Lung (tissue), 12 donors: Measurements from ENCODE around the gene RBPJL. TPM values are rescaled to one million over a fixed set of nuclear protein-coding genes. Genes with fewer than 3 reads are reported as not detected.

ENCODE experiments used
- ATAC-seq: fragments of 200-7000 bp; cut with Tn5 transposase; one replicate; pipeline ENCODE4 v1.9.1; 2020; ENCODE audit warnings: moderate number of reproducible peaks; ENCODE audit not compliant: insufficient read depth, low FRiP score
- DNase-seq, 3 donors: peaks; one replicate each; pipeline ENCODE4 v3.0.0-alpha.2; 2013 to 2017
- H3K27ac ChIP-seq, 2 donors: one replicate each; pipeline ENCODE4 v1.5.1; 2013; ENCODE audit warnings: mild to moderate bottlenecking in 2 of 2, moderate library complexity in 2 of 2, control low read depth in 1 of 2, inconsistent platforms in 1 of 2, low read depth in 1 of 2, low read length in 1 of 2
- H3K27me3 ChIP-seq, 3 donors: one replicate each; pipeline ENCODE4 v1.5.1; 2013; ENCODE audit warnings: low read length in 2 of 3; ENCODE audit not compliant: control insufficient read depth in 3 of 3, insufficient read depth in 3 of 3
- H3K36me3 ChIP-seq, 4 donors: one replicate each; pipeline ENCODE4 v1.5.1; 2013; ENCODE audit warnings: low read length in 4 of 4, mild to moderate bottlenecking in 1 of 4, moderate library complexity in 1 of 4; ENCODE audit not compliant: control insufficient read depth in 4 of 4, insufficient read depth in 4 of 4
- H3K4me1 ChIP-seq, 5 donors: one replicate each; pipeline ENCODE4 v1.5.1; 2013; ENCODE audit warnings: low read length in 5 of 5, mild to moderate bottlenecking in 2 of 5, moderate library complexity in 1 of 5; ENCODE audit not compliant: control insufficient read depth in 5 of 5, insufficient read depth in 5 of 5
- H3K4me3 ChIP-seq: one replicate; pipeline ENCODE4 v1.5.1; 2013; ENCODE audit warnings: mild to moderate bottlenecking, control low read depth, moderate library complexity
- H3K9ac ChIP-seq, 2 donors: one replicate each; pipeline ENCODE4 v1.5.1; 2013; ENCODE audit warnings: low read length in 2 of 2, control low read depth in 1 of 2; ENCODE audit not compliant: insufficient read depth in 1 of 2
- H3K9me3 ChIP-seq, 4 donors: one replicate each; pipeline ENCODE4 v1.5.1; 2013; ENCODE audit warnings: low read length in 3 of 4, mild to moderate bottlenecking in 1 of 4, moderate library complexity in 1 of 4; ENCODE audit not compliant: control insufficient read depth in 4 of 4, insufficient read depth in 3 of 4
- WGBS, 2 donors: extraction: QIAGEN DNeasy Blood & Tissue Kit; methylation state at CpG; one replicate each; pipeline ENCODE4 v1.1.7; 2013; 5-methylcytosine and 5-hydroxymethylcytosine counted together
- polyA plus RNA-seq, 2 donors: library from polyadenylated mRNA; stranded (reverse); fragments of 200-250 nt; gene quantifications; one replicate each; pipeline ENCODE4 v1.2.1, GENCODE V29; 2013
- total RNA-seq, 2 donors: library from RNA; depleted of rRNA in 1 of 2; stranded (reverse); fragments of >200 nt in 1 of 2; gene quantifications; one replicate each; pipeline ENCODE4 v1.2.1, GENCODE V29; 2014 to 2021
- TF ChIP-seq, protein P1 (sequence below): IDR thresholded peaks from 2 replicates; pipeline ENCODE4 v1.5.1; 2012; ENCODE audit warnings: mild to moderate bottlenecking; ENCODE audit errors: control extremely low read depth, extremely low read depth
- donor health status: control.
- donor health status: control.
- donor health status: Bipolar disorder and iron deficiency.
- donor health status: healthy.
- donor health status: DM: yes; HTN: yes; CAD: no.

The RBPJL gene
- total and polyA plus RNA-seq, 4 donors: 0.12 TPM; not detected in 3

DNA sequence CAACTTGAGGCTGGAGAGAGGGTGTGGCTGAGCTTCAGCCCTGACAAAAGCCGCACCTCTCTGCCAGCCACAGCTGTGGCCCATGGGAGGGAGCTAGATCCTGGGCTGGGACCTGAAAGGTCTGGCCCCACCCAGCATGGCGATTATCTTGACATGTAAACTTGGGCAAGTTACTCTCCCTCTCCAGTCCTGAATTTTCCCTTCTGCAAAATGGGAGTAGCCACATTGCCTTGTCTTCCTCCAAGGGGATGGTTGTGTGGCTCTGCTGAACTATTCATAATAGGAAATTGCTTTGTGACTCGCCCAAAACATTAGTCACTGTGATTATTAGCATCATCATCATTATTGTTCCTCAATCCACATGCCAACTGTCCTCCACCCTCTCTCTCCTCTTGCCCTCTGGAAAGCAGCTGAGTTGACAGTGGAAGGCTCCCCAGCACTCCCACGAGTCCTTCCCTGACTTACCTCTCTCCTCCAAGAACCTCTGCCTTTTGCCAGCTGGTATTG, 23.0 kb upstream of the RBPJL start:
- ATAC-seq (no peak), DNase-seq (no peak)
- Histone ChIP-seq H3K27me3 (peaks cover 0 to 12% (median 0%) of the 10 kb centered on the region in 3 donors), H3K36me3 (no peaks in the 10 kb centered on the region), H3K4me3 (no peak overlapping the region), H3K4me1 (no peaks in the 10 kb centered on the region), H3K27ac (no peak overlapping the region), H3K9ac (no peak overlapping the region), H3K9me3 (no peaks in the 10 kb centered on the region)
- 55 to 59% methylated on average over 4 of the region's 4 CpGs for WGBS, 2 donors
- TF ChIP-seq, protein P1, sequence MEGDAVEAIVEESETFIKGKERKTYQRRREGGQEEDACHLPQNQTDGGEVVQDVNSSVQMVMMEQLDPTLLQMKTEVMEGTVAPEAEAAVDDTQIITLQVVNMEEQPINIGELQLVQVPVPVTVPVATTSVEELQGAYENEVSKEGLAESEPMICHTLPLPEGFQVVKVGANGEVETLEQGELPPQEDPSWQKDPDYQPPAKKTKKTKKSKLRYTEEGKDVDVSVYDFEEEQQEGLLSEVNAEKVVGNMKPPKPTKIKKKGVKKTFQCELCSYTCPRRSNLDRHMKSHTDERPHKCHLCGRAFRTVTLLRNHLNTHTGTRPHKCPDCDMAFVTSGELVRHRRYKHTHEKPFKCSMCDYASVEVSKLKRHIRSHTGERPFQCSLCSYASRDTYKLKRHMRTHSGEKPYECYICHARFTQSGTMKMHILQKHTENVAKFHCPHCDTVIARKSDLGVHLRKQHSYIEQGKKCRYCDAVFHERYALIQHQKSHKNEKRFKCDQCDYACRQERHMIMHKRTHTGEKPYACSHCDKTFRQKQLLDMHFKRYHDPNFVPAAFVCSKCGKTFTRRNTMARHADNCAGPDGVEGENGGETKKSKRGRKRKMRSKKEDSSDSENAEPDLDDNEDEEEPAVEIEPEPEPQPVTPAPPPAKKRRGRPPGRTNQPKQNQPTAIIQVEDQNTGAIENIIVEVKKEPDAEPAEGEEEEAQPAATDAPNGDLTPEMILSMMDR: no peak

DNA sequence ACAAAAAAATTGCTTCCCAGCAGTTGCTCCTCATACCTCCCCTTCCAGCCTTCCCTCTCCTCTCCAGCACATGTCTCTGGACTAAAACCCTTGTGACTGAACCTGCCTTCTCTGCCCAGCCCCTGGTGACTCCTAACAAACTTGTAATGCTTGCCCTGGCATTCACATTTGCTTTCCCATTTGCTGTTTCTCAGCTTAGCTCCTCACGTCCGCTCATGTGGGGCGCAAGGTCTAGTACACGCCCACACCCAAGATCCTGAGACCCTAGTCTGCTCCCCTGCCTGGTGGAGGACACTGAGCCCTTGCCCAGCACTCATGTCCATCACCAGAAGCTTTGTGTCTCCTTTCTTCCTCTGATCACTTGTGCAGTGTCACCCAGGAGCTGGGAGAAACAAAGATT, 18.3 kb upstream of the RBPJL start:
- peaks cover 0 to 7% (median 0%) of the 10 kb centered on the region in 5 donors for H3K4me1 ChIP-seq
- no peaks in the 10 kb centered on the region for H3K9me3 ChIP-seq
- peaks cover 0 to 13% (median 11%) of the 10 kb centered on the region in 3 donors for H3K27me3 ChIP-seq
- 90 to 91% methylated on average over 4 of the region's 4 CpGs for WGBS, 2 donors
- H3K36me3 ChIP-seq: no peaks in the 10 kb centered on the region
- H3K27ac ChIP-seq: no peak overlapping the region
- DNase-seq (no peak), ATAC-seq (no peak)
- TF ChIP-seq, protein P1: no peak
- H3K4me3 ChIP-seq: no peak overlapping the region
- H3K9ac ChIP-seq: no peak overlapping the region

DNA sequence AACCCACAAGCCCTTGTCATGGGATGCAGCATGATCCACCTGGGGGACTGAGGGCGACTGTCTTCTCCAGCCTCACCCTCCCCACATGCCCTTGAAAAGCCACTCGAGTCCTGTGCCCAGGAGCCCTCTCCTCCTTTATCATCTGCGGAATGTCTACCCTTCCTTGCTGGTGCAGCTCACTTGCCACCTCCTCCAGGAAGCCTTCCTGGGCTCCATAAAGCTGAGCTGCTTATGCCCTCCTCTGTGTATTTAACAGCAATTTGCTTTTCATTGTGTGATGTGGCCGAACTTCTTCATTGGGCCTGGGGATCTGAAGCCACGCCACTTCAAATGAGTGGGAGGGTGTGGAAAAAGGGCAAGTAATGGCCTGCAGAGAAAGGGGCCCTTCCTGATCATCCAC, 17.8 kb upstream of the RBPJL start:
- no peak for DNase-seq
- TF ChIP-seq, protein P1: no peak
- H3K9ac ChIP-seq: no peak overlapping the region
- peaks cover 0 to 13% (median 12%) of the 10 kb centered on the region in 3 donors for H3K27me3 ChIP-seq
- no peaks in the 10 kb centered on the region for H3K36me3 ChIP-seq
- no peak for ATAC-seq
- WGBS, 2 donors: 91 to 95% methylated on average over 5 of the region's 5 CpGs
- H3K9me3 ChIP-seq: no peaks in the 10 kb centered on the region
- peaks cover 0 to 12% (median 0%) of the 10 kb centered on the region in 5 donors for H3K4me1 ChIP-seq
- no peak overlapping the region for H3K4me3 ChIP-seq
- no peak overlapping the region for H3K27ac ChIP-seq
